GM12878 (cell line): Measurements from ENCODE around the gene MAP4K1. TPM values are rescaled to one million over a fixed set of nuclear protein-coding genes. Genes with fewer than 3 reads are reported as not detected.

ENCODE experiments used
- ASH2L ChIP-seq: fragments of 300-600, 200-600 bp; sonication (generic); IDR thresholded peaks from 2 replicates; pipeline ENCODE4 v1.6.1; 2017; ENCODE audit warnings: low read depth, mild to moderate bottlenecking, borderline replicate concordance
- ATF7 ChIP-seq: fragments of 450-650 bp; IDR thresholded peaks from 2 replicates; pipeline ENCODE4 v1.6.1; 2016; ENCODE audit warnings: low read depth, mild to moderate bottlenecking
- BRCA1 ChIP-seq: IDR thresholded peaks from 2 replicates; pipeline ENCODE4 v1.6.1; 2011; ENCODE audit warnings: low read depth, low read length, improper control_type of control experiment
- CBX5 ChIP-seq: sonication (generic); IDR thresholded peaks from 2 replicates; pipeline ENCODE4 v1.6.1; 2016; ENCODE audit warnings: low read depth, moderate library complexity, mild to moderate bottlenecking, inconsistent platforms
- CREB1 ChIP-seq: IDR thresholded peaks from 2 replicates; pipeline ENCODE4 v1.6.1; 2012; ENCODE audit warnings: low read depth, mild to moderate bottlenecking, inconsistent platforms
- DPF2 ChIP-seq: fragments of 450-650 bp; IDR thresholded peaks from 2 replicates; pipeline ENCODE4 v1.6.1; 2017; ENCODE audit warnings: mild to moderate bottlenecking
- EGR1 ChIP-seq, 2 experiments: IDR thresholded peaks; 1 replicate in 1 of 2; 2 replicates in 1 of 2; pipeline ENCODE4 v1.6.1; 2011 to 2012; ENCODE audit warnings: low read depth in 2 of 2, low read length in 2 of 2, borderline replicate concordance in 1 of 2, mild to moderate bottlenecking in 1 of 2, moderate library complexity in 1 of 2
- FOS ChIP-seq: IDR thresholded peaks from 3 replicates; pipeline ENCODE4 v1.6.1; 2011; ENCODE audit warnings: borderline replicate concordance; ENCODE audit not compliant: insufficient read length; ENCODE audit errors: extremely low read depth
- HDGF ChIP-seq: fragments of 450-650 bp; IDR thresholded peaks from 2 replicates; pipeline ENCODE4 v1.6.1; 2016; ENCODE audit warnings: antibody characterized with exemption
- IKZF2 ChIP-seq, 2 experiments: fragments of 450-650 bp; IDR thresholded peaks; 2 replicates each; pipeline ENCODE4 v1.6.1; 2017; ENCODE audit warnings: mild to moderate bottlenecking in 2 of 2, moderate library complexity in 2 of 2
- KLF5 ChIP-seq: fragments of 450-650 bp; IDR thresholded peaks from 2 replicates; pipeline ENCODE4 v1.6.1; 2014; ENCODE audit warnings: mild to moderate bottlenecking; ENCODE audit not compliant: partially characterized antibody
- NR2C2 ChIP-seq: IDR thresholded peaks from 2 replicates; pipeline ENCODE4 v1.6.1; 2011; ENCODE audit warnings: borderline replicate concordance, low read depth; ENCODE audit not compliant: control insufficient read depth, insufficient read length
- PBX3 ChIP-seq: IDR thresholded peaks from 2 replicates; pipeline ENCODE4 v1.6.1; 2011; ENCODE audit warnings: mild to moderate bottlenecking, low read depth, low read length, moderate library complexity; ENCODE audit not compliant: insufficient replicate concordance
- POU2F2 ChIP-seq: IDR thresholded peaks from 3 replicates; pipeline ENCODE4 v1.6.1; 2011; ENCODE audit warnings: low read depth, mild to moderate bottlenecking, low read length, borderline replicate concordance
- RAD51 ChIP-seq: fragments of 450-650 bp; IDR thresholded peaks from 2 replicates; pipeline ENCODE4 v1.6.1; 2016; ENCODE audit warnings: moderate library complexity, mild to moderate bottlenecking, inconsistent platforms
- RFX5 ChIP-seq: IDR thresholded peaks from 2 replicates; pipeline ENCODE4 v1.6.1; 2011; ENCODE audit warnings: low read depth, low read length, improper control_type of control experiment
- SMAD5 ChIP-seq: IDR thresholded peaks from 2 replicates; pipeline ENCODE4 v1.6.1; 2016; ENCODE audit warnings: antibody characterized with exemption, low read depth
- SP1 ChIP-seq: IDR thresholded peaks from one replicate; pipeline ENCODE4 v1.6.1; 2011; ENCODE audit warnings: low read depth, low read length
- SREBF1 ChIP-seq: IDR thresholded peaks from 2 replicates; pipeline ENCODE4 v1.6.1; 2012; ENCODE audit warnings: mild to moderate bottlenecking, low read length
- TBL1XR1 ChIP-seq: IDR thresholded peaks from 2 replicates; pipeline ENCODE4 v1.6.1; 2012; ENCODE audit warnings: low read depth, low read length, improper control_type of control experiment
- ZBTB40 ChIP-seq: fragments of 450-650 bp; IDR thresholded peaks from 2 replicates; pipeline ENCODE4 v1.6.1; 2016; ENCODE audit warnings: mild to moderate bottlenecking, moderate library complexity, borderline replicate concordance
- ZNF207 ChIP-seq: fragments of 450-650 bp; IDR thresholded peaks from 2 replicates; pipeline ENCODE4 v1.6.1; 2014; ENCODE audit warnings: antibody characterized with exemption, mild to moderate bottlenecking, borderline replicate concordance
- ZNF217 ChIP-seq: fragments of 450-650 bp; IDR thresholded peaks from 2 replicates; pipeline ENCODE4 v1.6.1; 2017; ENCODE audit warnings: antibody characterized with exemption, mild to moderate bottlenecking
- ZNF24 ChIP-seq: fragments of 450-650 bp; IDR thresholded peaks from 2 replicates; pipeline ENCODE4 v1.6.1; 2017; ENCODE audit warnings: antibody characterized with exemption, mild to moderate bottlenecking
- ZNF687 ChIP-seq: fragments of 450-650 bp; IDR thresholded peaks from 2 replicates; pipeline ENCODE4 v1.6.1; 2017; ENCODE audit warnings: mild to moderate bottlenecking, moderate library complexity
- polyA plus RNA-seq, 11 experiments: library from polyadenylated mRNA; depleted of rRNA in 4 of 11; unstranded in 6 of 11; stranded (reverse) in 5 of 11; fragments of >200 nt; fragmentation: Nextera tagmentation in 4 of 11; fragmentation: Illumina TruSeq in 1 of 11; extraction: Ambion mirVana in 4 of 11; extraction: Trizol in 1 of 11; gene quantifications; 1 replicate in 1 of 11; 2 replicates in 10 of 11; pipeline versions ENCODE4 v1.2.1 to v1.2.3, GENCODE V29; 2011 to 2016; ENCODE audit warnings: inconsistent platforms in 2 of 11, missing spikeins in 2 of 11, low read depth in 1 of 11
- total RNA-seq, 4 experiments: library from RNA; depleted of rRNA in 3 of 4; stranded (reverse); fragments of >200 nt in 3 of 4; fragmentation: Illumina TruSeq in 1 of 4; extraction: Trizol in 1 of 4; gene quantifications; 2 replicates each; pipeline versions ENCODE4 v1.2.1 to v1.2.3, GENCODE V29; 2013 to 2021

Gene MAP4K1
- total and polyA plus RNA-seq, 10 of the 15 experiments (the other 5 are each of a cell fraction or from before 2014, with no cell fraction given) = 39.2 to 306 (median 140) TPM

- TF ChIP-seq ZBTB40 (no peak), RAD51 (peak; percentile 87), FOS (no peak), KLF5 (no peak), EGR1 (IDR thresholded peaks at IDR 0.05; ENCODE audit: borderline replicate concordance in 1 of 2, low read depth in 2 of 2, low read length in 2 of 2) (peak in 1 of 2 experiments; percentile 70; a peak in 1 of 3 replicates), SP1 (peak; percentile 60), BRCA1 (no peak), DPF2 (peak; percentile 97), ZNF207 (no peak), SREBF1 (0 out of 2 replicates have a peak, but pooled peaks have one; percentile 31), HDGF (peak; percentile 97), POU2F2 (peak; percentile 39; the same call in 1 of the 3 replicates), SMAD5 (no peak), TBL1XR1 (0 out of 2 replicates have a peak, but pooled peaks have one; percentile 42), PBX3 (peak; percentile 69), CREB1 (peak; percentile 35; the same call in 1 of the 2 replicates), ZNF217 (peak; percentile 17), ZNF24 (no peak), ZNF687 (peak; percentile 92), ATF7 (peak; percentile 92), NR2C2 (no peak), CBX5 (no peak), ASH2L (no peak), IKZF2 (IDR thresholded peaks at IDR 0.05) (peak; percentile 95; a peak in 3 of 4 replicates), RFX5 (peak; percentile 60; the same call in 1 of the 2 replicates)
Observed at GRCh38 chr19:38551450-38551813, 66.3 kb downstream of the MAP4K1 start (continued).
